Measurements from ENCODE around the gene ZSCAN23.
"Not testable (repeated sequence)": the region's sequence is repeated elsewhere in the genome, so short reads cannot be mapped to it uniquely, and the experiment has no call there.

The ZSCAN23 gene

DNA sequence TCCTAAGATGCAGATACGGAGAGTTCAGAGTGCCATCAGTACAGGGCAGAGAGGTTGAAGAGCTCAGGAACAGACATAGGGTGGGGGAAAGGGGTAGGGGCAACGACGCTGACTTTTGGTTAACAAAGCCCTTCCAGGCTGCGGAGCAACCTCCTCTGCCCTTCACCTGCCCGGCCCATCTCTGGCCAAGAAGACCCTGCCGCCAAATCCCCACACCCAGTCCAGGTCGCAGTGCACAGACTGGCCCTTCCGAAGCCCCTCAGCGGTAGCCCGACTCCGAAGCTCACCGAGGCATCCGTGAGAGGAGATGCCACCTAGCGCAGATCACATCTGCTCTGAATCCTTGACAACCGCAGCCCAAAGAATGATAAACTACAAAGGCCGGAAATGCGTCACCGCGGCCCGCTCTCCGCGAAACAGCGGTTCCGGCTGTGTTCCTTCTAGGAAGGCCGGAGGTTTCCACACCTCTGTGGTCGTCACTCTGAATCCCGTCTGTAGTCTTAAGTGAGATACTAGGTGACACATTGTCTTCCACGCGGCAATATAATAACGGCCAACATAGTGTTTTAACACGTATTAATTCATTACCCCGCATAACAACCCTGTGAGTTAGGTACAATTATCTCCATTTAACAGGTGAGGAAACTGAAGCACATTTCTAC, at the start of gene ZSCAN23:
Gene ZSCAN23, minus strand, starts transcription at position 380 of the 662 bp plus-strand sequence. CDS start 7,225 bp downstream, outside the sequence.
- peak; percentile 1 for DNase-seq

DNA sequence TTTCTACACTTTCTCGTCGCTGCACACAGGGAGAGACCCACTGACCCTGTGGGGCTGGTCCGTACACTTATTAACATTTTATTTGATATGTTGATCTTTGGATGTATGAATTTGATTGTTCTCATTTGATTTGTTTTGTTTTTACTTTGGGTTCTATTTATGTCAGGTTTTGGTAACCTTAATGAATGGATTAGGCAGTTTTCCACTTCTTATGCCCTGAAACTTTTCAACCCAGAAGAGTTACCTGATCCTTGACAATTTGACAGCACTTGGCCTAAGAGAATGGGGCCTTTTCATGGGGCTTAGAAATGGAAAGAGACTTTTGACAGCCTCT, 48.7 kb upstream of the ZSCAN23 start:
- DNase-seq: no peak

DNA sequence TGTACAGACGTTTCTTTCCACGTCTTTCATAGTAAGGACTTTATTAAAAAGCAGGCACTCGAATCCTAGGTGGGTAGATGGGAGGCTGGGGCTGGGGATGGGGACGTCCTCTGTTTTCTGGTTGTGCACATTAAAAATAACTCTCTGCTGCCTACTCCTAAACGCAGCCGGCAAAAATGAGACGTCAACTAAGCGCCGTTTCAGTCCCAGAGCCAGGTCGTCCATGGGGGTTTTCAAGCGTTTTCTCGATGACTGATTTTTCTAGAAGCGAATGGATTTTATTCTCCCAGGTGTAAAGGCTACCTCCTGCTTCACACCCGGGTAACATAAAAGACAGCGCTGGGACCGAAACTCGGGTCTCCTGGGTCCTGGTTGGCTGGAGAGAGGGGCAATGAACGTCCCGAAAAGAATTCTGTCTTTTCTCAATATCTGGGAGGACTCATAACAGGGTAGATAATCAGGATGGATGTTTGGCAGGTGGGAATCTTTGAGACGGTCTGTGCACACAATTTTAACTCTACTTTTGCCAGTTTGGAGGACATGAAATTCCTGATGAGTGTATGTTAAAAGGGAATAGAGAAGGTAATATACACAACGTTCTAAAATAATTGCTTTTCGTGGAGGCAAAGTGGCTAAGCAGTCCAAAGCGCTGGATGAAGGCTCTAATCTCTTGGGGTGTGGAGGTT, 47.1 kb upstream of the ZSCAN23 start:
- no peak for DNase-seq

DNA sequence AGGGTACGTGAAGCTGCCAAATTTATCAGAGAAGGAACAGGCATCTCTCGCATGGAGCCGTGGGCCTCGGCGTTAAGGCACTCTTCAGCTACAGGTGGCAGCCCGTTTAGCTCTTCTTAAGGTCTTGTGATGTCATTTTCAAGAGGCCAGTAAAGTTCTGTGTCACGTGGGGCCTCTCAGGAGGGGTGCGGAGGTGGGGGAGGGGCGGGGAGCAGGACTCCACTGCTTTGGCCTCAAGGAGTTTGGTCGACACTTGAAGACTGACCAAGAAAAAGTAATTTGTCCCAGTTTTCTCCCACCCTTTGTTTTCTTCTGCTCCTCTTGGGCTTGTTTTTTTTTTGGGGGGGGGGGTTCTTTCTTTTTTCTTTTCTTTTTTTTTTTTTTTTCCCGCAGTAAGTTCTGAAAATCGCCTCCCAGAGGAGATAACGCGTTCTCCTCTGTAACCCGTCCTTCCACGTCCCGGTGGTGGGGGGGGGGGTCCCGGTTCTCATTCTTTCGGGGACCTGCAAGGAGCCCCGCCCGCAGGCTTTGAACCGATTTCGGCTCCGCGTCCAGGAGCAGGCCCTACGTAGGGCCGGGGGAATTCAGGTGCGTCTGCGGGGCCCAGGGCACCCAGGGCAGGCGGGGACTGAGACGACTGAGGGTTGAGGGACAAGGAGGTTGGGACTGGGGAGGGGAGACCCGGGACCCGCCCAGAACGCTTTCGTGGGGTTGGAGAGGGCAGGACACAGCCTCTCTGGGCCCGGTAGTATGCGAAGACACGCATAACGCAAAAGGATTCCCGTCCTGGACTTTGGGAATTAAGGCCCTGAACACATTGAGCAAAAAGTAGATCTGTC, 46.3 kb upstream of the ZSCAN23 start:
- no peak for DNase-seq

DNA sequence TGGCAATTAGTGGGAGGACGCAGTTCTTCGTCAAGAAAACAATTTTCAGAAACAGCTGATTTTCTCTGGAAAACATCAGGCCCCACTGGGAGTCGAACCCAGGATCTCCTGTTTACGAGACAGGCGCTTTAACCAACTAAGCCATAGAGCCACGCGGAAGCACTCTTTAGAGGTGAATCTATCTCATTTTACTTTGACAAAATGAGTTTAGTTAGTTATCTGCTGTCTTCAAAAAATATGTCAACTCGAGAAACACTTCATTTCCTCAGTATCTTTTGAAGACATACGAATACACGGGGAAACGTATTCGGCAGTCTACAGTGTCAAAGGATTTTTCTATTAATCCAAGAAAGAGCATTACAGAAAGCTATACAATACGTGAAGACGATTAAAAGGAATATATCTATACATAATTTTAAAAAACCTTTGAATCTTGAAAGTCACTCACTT, 45.6 kb upstream of the ZSCAN23 start:
- no peak for DNase-seq

DNA sequence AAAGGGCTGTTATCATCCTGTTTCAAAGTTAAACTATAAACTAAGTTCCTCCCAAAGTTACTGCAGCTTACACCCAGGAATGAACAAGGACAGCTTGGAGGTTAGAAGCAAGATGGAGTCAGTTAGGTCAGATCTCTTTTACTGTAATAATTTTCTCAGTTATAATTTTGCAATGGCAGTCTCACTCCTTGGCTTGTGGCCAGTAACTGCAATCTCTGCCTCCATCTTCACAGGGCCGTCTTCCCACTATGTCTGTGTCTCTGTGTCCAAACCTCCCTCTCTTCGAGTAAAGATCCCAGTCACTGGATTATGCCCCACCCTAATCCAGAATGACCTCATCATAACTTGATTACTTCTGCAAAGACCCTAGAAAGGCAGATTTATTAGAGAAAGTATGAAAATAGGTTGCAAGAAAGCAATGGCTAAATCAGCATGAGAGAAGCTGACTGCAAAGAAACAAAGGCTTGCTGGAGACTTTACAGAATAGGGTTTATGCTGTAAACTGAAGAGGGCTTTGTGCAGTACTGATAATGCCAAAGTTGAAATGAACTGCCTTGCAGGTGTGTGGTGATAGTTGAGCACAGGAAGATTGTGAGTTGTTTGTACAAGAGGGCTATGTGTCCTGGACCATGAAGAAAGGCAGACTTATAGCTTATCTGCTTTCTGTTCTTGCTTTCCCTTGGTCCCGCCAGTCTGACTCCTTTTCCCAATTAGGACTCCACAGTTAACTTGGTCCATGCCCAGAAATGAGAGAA, 43.9 kb upstream of the ZSCAN23 start:
- DNase-seq: no peak

DNA sequence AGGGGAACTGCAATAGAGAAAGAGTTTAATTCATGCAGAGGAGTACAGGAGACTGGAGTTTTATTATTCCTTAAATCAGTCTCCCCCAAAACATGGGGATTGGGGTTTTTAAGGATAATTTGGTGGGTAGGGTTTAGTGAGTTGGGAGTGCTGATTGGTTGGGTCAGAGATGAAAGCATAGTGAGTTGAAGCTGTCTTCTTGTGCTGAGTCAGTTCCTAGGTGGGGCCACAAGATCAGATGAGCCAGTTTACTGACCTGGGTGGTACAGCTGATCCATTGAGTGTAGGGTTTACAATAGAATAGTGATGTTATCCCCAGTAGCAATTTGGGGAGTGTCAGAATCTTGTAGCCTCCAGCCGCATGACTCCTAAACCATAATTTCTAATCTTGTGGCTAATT, 43.2 kb upstream of the ZSCAN23 start:
- DNase-seq: no peak

DNA sequence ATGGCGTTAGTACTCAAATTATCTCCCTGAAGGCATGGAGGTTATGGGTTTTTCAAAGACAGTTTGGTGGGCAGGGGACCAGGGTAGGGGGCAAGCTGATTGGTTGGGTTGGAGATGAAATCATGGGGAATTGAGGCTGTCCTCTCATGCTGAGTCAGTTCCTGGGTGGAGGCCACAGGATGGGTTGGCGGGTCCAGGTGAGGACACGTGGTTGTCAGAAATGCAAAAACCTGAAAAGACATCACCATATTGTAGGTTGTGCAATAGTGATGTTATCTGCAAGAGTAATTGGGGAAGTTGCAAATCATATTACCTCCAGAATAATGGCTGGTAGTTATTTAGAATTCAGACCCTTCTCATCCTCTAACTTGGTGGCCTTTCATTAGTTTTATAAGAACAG, 42.2 kb upstream of the ZSCAN23 start:
- no peak for DNase-seq

DNA sequence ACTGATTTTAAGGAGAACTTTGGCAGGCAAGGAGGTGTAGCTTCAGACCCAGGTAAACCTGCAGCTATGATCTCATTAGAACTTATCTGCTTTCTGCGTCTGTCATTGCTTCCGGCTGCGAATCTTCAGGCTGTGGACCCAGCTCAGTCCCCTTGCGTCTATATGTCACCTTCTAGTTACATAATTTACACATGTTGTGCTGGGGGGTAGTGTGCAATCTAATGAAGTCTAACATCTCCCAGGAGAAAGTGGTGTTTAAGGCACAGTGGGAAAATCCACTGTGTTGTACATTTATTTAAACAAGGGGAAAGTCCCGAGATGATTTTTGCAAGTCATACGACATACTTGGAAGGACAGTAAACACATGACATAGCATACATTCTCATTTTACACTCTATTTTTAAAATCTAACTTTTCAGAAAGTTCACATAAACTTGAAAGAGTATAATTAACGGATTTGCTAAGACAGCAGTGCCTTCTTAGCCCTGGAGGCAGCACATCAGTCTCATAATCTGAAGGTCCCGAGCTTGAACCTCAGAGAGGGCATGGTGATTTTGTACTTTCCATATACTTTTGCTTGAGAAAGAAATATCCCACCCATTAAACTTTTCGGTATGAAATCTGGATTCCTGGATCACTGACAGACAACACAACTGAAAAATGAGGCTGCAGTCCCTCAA, 37.1 kb upstream of the ZSCAN23 start:
- DNase-seq: no peak

DNA sequence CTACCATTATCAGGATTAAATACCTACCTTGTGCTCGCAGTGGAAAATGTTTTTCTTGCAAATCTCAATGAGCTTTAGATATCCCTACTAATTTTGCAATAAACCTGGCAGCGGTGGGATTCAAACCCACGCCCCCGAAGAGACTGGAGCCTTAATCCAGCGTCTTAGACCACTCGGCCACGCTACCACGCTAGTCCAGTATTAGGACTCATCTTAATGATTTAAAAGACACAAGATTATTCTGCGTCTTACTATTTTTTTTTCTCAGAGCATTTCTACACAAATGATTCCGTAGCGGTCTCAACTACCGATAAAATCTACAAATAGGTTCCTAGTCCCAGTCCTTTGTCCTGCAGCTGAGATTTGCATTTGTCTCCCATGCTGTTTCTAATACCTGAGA, 35.2 kb upstream of the ZSCAN23 start:
- no peak for DNase-seq

DNA sequence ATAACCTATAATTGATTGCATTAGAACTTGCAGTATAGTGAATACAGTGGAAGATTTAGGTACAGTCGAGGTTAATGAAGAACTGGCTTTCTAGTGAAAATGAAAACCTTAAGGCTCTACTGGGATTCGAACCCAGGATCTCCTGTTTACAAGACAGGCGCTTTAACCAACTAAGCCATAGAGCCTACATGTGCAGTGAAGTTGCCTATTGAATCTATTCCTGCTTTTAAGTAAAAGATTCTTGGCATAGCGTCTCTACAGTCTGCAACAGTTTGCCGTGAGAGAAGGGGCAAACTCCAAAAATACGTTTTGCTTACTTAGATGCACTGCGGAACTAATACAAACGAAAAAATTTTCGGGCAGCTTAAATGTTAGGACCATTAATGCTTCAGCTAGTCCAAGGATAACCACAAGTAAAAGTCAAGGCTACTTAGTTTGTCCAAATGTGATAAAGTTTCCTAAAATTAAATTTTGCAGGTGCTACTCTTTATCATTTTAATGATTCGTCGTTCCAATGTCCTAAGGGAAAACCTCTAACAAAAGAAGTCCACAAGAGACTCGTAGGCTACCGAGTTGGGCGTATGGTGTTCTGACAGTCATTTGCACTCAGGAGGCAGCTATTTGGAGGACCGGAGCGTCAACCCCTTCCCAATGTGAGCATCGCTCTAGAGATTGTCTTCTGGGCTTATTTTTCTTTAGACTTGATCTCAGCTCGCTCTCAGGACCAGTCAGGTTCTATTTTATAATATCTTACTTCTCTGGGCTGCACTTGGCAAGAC, 31.3 kb upstream of the ZSCAN23 start:
- no peak for DNase-seq

DNA sequence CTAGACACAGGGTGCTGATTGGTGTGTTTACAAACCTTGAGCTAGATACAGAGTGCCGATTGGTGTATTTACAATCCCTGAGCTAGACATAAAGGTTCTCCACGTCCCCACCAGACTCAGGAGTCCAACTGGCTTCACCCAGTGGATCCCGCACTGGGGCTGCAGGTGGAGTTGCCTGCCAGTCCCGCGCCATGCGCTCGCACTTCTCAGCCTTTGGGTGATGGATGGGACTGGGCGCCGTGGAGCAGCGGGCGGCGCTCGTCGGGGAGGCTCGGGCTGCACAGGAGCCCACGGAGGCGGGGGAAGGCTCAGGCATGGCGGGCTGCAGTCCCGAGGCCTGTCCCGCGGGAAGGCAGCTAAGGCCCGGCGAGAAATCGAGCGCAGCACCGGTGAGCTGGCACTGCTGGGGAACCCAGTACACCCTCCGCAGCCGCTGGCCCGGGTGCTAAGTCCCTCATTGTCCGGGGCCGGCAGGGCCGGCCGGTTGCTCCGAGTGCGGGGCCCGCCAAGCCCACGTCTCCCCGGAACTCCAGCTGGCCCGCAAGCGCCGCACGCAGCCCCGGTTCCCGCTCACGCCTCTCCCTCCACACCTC, 26.0 kb upstream of the ZSCAN23 start:
- not testable (repeated sequence) for DNase-seq

DNA sequence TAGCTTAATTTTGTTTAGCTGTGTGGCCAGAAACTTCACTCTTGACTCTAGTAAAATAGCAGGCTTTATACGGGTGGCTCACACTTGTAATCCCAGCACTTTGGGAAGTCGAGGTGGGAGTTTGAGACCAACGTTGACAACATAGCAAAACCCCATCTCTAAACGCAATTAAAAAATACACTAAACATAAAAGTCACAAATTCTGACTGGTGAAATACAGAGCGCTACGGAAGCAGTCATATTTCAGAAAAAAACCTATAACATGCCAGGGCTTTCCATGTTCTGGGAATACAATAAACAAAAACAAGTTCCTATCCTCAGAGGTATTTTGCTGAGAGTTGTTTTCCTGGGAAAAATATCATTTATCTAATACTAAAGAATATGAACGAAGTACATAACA, 24.8 kb upstream of the ZSCAN23 start:
- DNase-seq: no peak

DNA sequence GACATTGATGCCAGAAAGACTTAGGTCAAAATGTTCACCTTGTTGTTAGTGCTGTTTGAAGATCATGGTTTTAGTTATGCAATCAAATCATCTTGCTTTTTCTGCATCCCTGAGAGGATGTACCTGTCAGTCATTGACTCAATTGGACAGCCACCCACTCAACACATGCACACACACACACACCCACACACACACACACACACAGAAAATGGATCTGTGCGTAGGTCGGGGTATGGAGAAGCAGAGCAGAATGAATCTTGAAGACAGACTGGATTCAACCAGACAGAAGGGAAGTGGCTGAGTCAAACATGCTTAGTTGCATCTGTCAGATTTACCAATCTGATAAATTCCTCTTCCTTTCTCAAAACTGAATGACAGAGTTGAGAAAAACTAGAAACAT, 19.1 kb upstream of the ZSCAN23 start:
- no peak for DNase-seq

DNA sequence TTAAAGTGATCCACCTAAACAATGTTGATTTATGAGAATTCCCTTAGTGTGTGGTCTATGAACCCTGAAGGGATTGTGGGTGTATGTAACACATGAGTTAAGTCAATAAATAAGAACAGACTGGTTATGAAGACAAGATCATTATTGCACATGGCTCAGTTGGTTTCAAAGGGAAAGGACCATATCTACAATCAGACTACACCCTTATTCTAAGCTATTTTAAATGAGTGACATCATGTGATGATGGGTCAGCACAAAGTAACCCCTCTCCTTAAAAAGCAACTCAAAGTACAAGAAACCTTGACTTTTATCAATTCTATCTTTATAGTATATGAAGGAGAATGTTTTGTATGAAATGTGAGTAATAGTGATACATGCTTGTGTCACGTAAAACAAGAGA, 15.3 kb upstream of the ZSCAN23 start:
- no peak for DNase-seq

DNA sequence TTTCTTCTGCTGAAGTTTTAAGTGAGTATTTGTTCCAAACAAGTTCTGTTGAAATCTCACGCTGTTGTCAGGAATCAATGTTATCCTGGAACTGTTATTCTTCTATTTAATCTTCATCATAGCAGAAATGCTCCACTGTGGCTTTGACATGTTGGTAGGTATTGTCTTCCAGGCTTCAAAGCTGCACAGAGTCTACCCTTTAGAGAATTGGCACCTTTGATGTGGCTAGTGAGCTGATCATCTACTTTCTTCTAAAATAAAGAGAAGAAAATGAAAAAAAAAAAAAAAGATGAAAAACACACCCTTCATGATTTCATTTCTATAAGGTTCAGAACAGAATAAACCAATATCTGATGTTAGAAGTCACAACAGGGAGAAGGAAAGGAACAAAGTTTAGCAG, 5.8 kb upstream of the ZSCAN23 start:
- DNase-seq: no peak

DNA sequence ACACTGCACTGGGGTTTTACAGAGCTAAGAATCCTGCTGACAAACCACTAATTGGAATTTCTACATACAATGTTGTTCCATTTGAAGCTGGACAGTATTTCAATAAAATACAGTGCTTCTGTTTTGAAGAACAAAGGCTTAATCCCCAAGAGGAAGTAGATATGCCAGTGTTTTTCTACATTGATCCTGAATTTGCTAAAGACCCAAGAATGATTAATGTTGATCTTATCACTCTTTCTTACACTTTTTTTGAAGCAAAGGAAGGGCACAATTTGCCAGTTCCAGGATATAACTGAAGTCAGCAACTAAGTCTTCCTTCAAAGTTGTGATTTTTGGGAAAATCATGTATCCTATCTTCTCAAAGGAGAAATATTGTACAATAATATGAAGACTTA, 4.2 kb upstream of the ZSCAN23 start:
- not testable (repeated sequence) for DNase-seq

DNA sequence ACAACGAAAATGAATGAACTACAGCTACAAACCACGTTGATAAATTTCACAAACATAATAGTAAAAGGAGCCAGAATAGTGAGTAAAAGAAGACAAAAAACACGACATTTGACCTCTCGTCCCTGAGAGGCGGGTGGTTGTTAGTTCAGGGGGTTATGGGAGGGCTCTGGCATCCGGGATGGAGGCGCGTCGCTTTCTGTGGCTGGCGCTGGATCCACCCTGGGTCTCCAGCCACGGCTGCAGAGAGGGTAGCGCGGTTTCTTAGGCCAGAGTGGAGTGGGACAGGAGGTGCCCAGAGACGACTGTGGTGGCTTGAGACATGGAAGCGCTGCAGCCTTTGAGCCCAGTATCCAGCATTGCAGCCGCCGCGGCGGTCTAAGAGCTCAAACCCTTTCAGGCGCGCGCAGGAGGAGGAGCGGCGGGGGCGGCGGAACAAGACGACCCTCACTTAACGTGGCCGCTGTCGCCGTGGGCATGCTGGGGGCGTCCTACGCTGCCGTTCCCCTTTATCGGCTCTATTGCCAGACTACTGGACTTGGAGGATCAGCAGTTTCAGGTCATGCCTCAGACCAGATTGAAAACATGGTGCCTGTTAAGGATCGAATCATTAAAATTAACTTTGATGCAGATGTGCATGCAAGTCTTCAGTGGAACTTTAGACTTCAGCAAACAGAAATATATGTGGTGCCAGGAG, 3.7 kb upstream of the ZSCAN23 start:
- no peak for DNase-seq

DNA sequence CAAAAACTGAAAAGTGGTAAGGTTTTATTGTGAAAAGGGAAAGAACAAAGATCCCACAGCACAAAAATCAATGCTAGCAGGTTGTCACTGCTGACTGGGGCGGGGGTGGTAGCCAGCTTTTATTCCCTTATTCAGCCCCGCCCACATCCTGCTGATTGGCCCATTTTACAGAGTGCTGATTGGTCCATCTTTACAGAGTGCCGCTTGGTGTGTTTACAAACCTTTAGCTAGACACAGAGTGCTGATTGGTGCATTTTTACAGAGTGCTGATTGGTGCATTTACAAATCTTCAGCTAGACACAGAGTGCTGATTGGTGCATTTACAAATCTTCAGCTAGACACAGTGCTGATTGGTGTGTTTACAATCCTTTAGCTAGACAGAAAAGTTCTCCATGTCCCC, 1.5 kb upstream of the ZSCAN23 start:
- DNase-seq: not testable (repeated sequence)

DNA sequence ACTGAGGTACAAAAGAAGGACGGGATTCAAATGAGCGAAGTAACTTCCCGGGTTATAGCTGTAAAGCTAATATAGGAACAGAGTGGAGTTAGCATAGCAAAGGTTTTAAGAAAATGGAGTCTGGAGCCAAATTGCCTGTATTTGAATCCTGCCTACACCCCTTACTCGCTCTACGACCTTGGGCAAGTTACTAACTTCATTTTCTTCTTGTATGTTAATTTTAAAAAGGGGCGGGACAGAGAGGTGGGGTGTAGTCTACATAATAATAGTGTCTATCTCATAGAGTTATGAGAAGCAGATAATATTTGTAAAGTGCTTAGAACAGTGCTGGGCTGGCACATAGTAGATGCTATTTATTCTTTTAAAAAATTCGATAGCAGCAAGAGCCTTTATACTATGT, 705 bp downstream of the ZSCAN23 start:
- no peak for DNase-seq

DNA sequence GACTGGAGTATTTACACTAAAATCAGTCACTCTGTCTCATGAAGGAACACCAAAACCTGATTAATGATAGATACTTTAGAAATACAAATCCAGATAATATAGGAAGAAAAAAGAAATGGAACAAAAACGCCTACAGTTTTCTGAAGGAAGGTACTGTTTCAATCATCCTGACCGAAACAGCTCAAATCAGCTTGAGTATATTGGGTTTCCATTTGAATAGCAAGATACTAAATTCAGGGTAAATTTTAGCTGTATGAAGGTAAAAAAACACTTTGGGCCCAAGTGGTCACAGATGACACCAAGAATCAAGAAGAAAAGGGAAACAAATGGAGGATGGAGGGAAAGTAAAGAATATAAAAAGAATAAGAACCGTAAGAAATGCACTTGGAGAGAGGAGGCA, 6.9 kb downstream of the ZSCAN23 start:
- no peak for DNase-seq
